ENCODE results near the gene ANXA11. TPM values are rescaled to one million over a fixed set of nuclear protein-coding genes. Genes with fewer than 3 reads are reported as not detected.
"Not testable (repeated sequence)": the region's sequence is repeated elsewhere in the genome, so short reads cannot be mapped to it uniquely, and the experiment has no call there.

The ANXA11 gene
- total RNA-seq, 1 donor from 2014 or later = 178 TPM

GRCh38 chr10:80137031-80137862 is 68.1 kb downstream of the ANXA11 start:
- CTCF ChIA-PET = no interaction called here
- Mint-ChIP-seq H3K4me3 (no peak overlapping the region), H3K27ac (no peak overlapping the region), H3K4me1 (peaks cover 3% of the 10 kb centered on the region), H3K27me3 (peaks cover 32% of the 10 kb centered on the region), H3K9me3 (no peaks in the 10 kb centered on the region), H3K36me3 (ENCODE audit: low read depth) (no peaks in the 10 kb centered on the region)
- no peak for TF ChIP-seq CTCF (IDR thresholded peaks at IDR 0.05)
- no peak for DNase-seq
- ATAC-seq (ENCODE audit: low read depth) = no peak
- POLR2A ChIA-PET = no interaction called here
- intact Hi-C loops (cut with micrococcal nuclease) = no loop called here

- ChIA-PET CTCF (no interaction called here), POLR2A (no interaction called here)
- peaks cover 37% of the 10 kb centered on the region for H3K27me3 Mint-ChIP-seq
- no peak for TF ChIP-seq CTCF (IDR thresholded peaks at IDR 0.05)
- H3K9me3 Mint-ChIP-seq = no peaks in the 10 kb centered on the region
- no peak overlapping the region for H3K4me3 Mint-ChIP-seq
- H3K4me1 Mint-ChIP-seq = peaks cover 3% of the 10 kb centered on the region
- DNase-seq (no peak), ATAC-seq (ENCODE audit: low read depth) (no peak)
- intact Hi-C loops (cut with micrococcal nuclease) = no loop called here
- H3K27ac Mint-ChIP-seq = no peak overlapping the region
- no peaks in the 10 kb centered on the region for H3K36me3 Mint-ChIP-seq (ENCODE audit: low read depth)
These were observed 69.2 kb downstream of the ANXA11 start for GRCh38 chr10:80136134-80136571.

- H3K27me3 Mint-ChIP-seq = peaks cover 32% of the 10 kb centered on the region
- intact Hi-C loops (cut with micrococcal nuclease); DNase-seq; H3K36me3 Mint-ChIP-seq (ENCODE audit: low read depth); H3K4me1 Mint-ChIP-seq; H3K27ac Mint-ChIP-seq; POLR2A ChIA-PET; H3K9me3 Mint-ChIP-seq; ATAC-seq (ENCODE audit: low read depth); H3K4me3 Mint-ChIP-seq: not testable (repeated sequence)
- CTCF ChIA-PET = interaction anchor here (1.1 kb wide), 1 partner anchor 10 kb away, joined by 3 read pairs; no protein-coding TSS in a partner anchor
These were observed 71.7 kb downstream of the ANXA11 start for GRCh38 chr10:80133687-80134086.

- Mint-ChIP-seq H3K27ac (no peak overlapping the region), H3K27me3 (peaks cover 30% of the 10 kb centered on the region), H3K4me1 (peaks cover 3% of the 10 kb centered on the region), H3K36me3 (ENCODE audit: low read depth) (no peaks in the 10 kb centered on the region), H3K9me3 (no peaks in the 10 kb centered on the region), H3K4me3 (no peak overlapping the region)
- ATAC-seq (ENCODE audit: low read depth) = no peak
- no peak for TF ChIP-seq CTCF (IDR thresholded peaks at IDR 0.05)
- no peak for DNase-seq
- ChIA-PET CTCF (interaction anchor here (1.1 kb wide), 1 partner anchor 11 kb away, joined by 3 read pairs; no protein-coding TSS in a partner anchor), POLR2A (no interaction called here)
- intact Hi-C loops (cut with micrococcal nuclease) = no loop called here
These were observed 72.1 kb downstream of the ANXA11 start for GRCh38 chr10:80133206-80133605.

GRCh38 chr10:80132299-80133139 is 72.8 kb downstream of the ANXA11 start, which contains the start of gene PLAC9:
PLAC9 (plus strand) TSS chr10:80132730; CDS start chr10:80132763, 33 bp downstream.
- DNase-seq (no peak), ATAC-seq (ENCODE audit: low read depth) (no peak)
- no peak within 1 kb of the TSS for H3K27ac Mint-ChIP-seq
- H3K4me3 Mint-ChIP-seq = no peak within 1 kb of the TSS
- peaks cover 27% of the 10 kb centered on the region for H3K27me3 Mint-ChIP-seq
- intact Hi-C loops (cut with micrococcal nuclease) = no loop called here
- H3K4me1 Mint-ChIP-seq = peaks cover 3% of the 10 kb centered on the region
- H3K36me3 Mint-ChIP-seq (ENCODE audit: low read depth) = no peaks in the 10 kb centered on the region
- ChIA-PET CTCF (interaction anchor here (1.1 kb wide), 1 partner anchor 12 kb away, joined by 3 read pairs; no protein-coding TSS in a partner anchor), POLR2A (no interaction called here)
- H3K9me3 Mint-ChIP-seq = no peaks in the 10 kb centered on the region
- TF ChIP-seq CTCF (IDR thresholded peaks at IDR 0.05) = no peak

All from activated B cell treated with CpG ODN at 0.5 μM for 24 hours (primary cell).